H9 (cell line): ENCODE data around the gene DOCK2. TPM values are rescaled to one million over a fixed set of nuclear protein-coding genes. Genes with fewer than 3 reads are reported as not detected.

ENCODE experiments used
- DNase-seq: peaks from one replicate; pipeline ENCODE4 v3.0.0-alpha.2; 2017
- H2AFZ ChIP-seq: one replicate; pipeline ENCODE4 v1.6.1; 2013; ENCODE audit warnings: mild to moderate bottlenecking, low read length, control low read depth, moderate library complexity
- H2AK5ac ChIP-seq: 2 replicates; pipeline ENCODE4 v1.6.1; 2013; ENCODE audit warnings: low read length, control low read depth, mixed read lengths; ENCODE audit not compliant: insufficient read length
- H2BK120ac ChIP-seq: one replicate; pipeline ENCODE4 v1.6.1; 2013; ENCODE audit warnings: low read depth, mild to moderate bottlenecking, low read length, control low read depth, inconsistent platforms; ENCODE audit not compliant: poor library complexity, severe bottlenecking
- H2BK12ac ChIP-seq: 2 replicates; pipeline ENCODE4 v1.6.1; 2013; ENCODE audit warnings: low read length, control low read depth, mixed read lengths, low read depth; ENCODE audit not compliant: insufficient read length
- H2BK15ac ChIP-seq: 2 replicates; pipeline ENCODE4 v1.6.1; 2013; ENCODE audit warnings: low read depth, low read length, control low read depth
- H2BK20ac ChIP-seq: one replicate; pipeline ENCODE4 v1.6.1; 2013; ENCODE audit warnings: low read depth, mild to moderate bottlenecking, low read length, control low read depth, inconsistent platforms; ENCODE audit not compliant: poor library complexity, severe bottlenecking
- H2BK5ac ChIP-seq: 2 replicates; pipeline ENCODE4 v1.6.1; 2013; ENCODE audit warnings: low read length, control low read depth, mixed read lengths; ENCODE audit not compliant: insufficient read length
- H3K14ac ChIP-seq: 2 replicates; pipeline ENCODE4 v1.6.1; 2013; ENCODE audit warnings: low read length, control low read depth; ENCODE audit not compliant: insufficient read depth
- H3K18ac ChIP-seq: 2 replicates; pipeline ENCODE4 v1.6.1; 2013; ENCODE audit warnings: low read depth, mild to moderate bottlenecking, mixed read lengths, low read length, control low read depth; ENCODE audit not compliant: insufficient read length
- H3K23ac ChIP-seq: 2 replicates; pipeline ENCODE4 v1.6.1; 2013; ENCODE audit warnings: low read length, control low read depth, mixed read lengths, low read depth; ENCODE audit not compliant: insufficient read length
- H3K23me2 ChIP-seq: 2 replicates; pipeline ENCODE4 v1.6.1; 2013; ENCODE audit warnings: low read depth, mild to moderate bottlenecking, mixed read lengths, low read length, control low read depth; ENCODE audit not compliant: insufficient read length, poor library complexity, severe bottlenecking
- H3K27ac ChIP-seq: 2 replicates; pipeline ENCODE4 v1.5.1; 2013; ENCODE audit warnings: low read length, control low read depth, mixed read lengths, low read depth; ENCODE audit not compliant: insufficient read length
- H3K27me3 ChIP-seq: 2 replicates; pipeline ENCODE4 v1.6.1; 2013; ENCODE audit warnings: low read length, control low read depth, inconsistent platforms; ENCODE audit not compliant: insufficient read depth
- H3K4ac ChIP-seq: 2 replicates; pipeline ENCODE4 v1.6.1; 2013; ENCODE audit warnings: low read depth, mild to moderate bottlenecking, control low read depth, inconsistent platforms, low read length, moderate library complexity
- H3K4me1 ChIP-seq: 2 replicates; pipeline ENCODE4 v1.6.1; 2013; ENCODE audit warnings: low read length, control low read depth, inconsistent platforms; ENCODE audit not compliant: insufficient read depth
- H3K4me2 ChIP-seq: 2 replicates; pipeline ENCODE4 v1.6.1; 2013; ENCODE audit warnings: low read length, control low read depth, mixed read lengths; ENCODE audit not compliant: insufficient read length, insufficient read depth
- H3K56ac ChIP-seq: 2 replicates; pipeline ENCODE4 v1.6.1; 2013; ENCODE audit warnings: low read depth, mild to moderate bottlenecking, mixed read lengths, low read length, control low read depth; ENCODE audit not compliant: insufficient read length
- H3K79me1 ChIP-seq: 2 replicates; pipeline ENCODE4 v1.6.1; 2013; ENCODE audit warnings: low read depth, mild to moderate bottlenecking, moderate library complexity, low read length, control low read depth, inconsistent platforms; ENCODE audit not compliant: insufficient read depth, poor library complexity, severe bottlenecking
- H3K79me2 ChIP-seq: 2 replicates; pipeline ENCODE4 v1.6.1; 2013; ENCODE audit warnings: low read length, control low read depth, inconsistent platforms; ENCODE audit not compliant: insufficient read depth
- H3K9ac ChIP-seq: 2 replicates; pipeline ENCODE4 v1.6.1; 2013; ENCODE audit warnings: low read length, control low read depth, mixed read lengths; ENCODE audit not compliant: insufficient read length; ENCODE audit errors: extremely low read depth
- H3K9me3 ChIP-seq: one replicate; pipeline ENCODE4 v1.6.1; 2013; ENCODE audit warnings: low read depth, low read length, inconsistent platforms; ENCODE audit not compliant: control insufficient read depth
- H3T11ph ChIP-seq: one replicate; pipeline ENCODE4 v1.6.1; 2013; ENCODE audit warnings: mild to moderate bottlenecking, low read length, control low read depth, inconsistent platforms
- H4K20me1 ChIP-seq: one replicate; pipeline ENCODE4 v1.6.1; 2013; ENCODE audit not compliant: control insufficient read depth, insufficient read length, insufficient read depth
- H4K5ac ChIP-seq: 2 replicates; pipeline ENCODE4 v1.6.1; 2013; ENCODE audit warnings: low read depth, mild to moderate bottlenecking, mixed read lengths, low read length, control low read depth; ENCODE audit not compliant: insufficient read length
- H4K8ac ChIP-seq: replicated peaks from 2 replicates; pipeline ENCODE4 v1.6.1; 2013; ENCODE audit warnings: low read length, control low read depth, mixed read lengths, low read depth; ENCODE audit not compliant: insufficient read length
- H4K91ac ChIP-seq: 2 replicates; pipeline ENCODE4 v1.6.1; 2013; ENCODE audit warnings: low read depth, mild to moderate bottlenecking, moderate library complexity, mixed read lengths, low read length, control low read depth; ENCODE audit not compliant: insufficient read length
- H3K27ac Mint-ChIP-seq, 3 experiments: 2 replicates in 2 of 3; 3 replicates in 1 of 3; pipeline ENCODE4 v1.8.0; 2020 to 2021; ENCODE audit warnings: mixed read lengths in 3 of 3, mild to moderate bottlenecking in 1 of 3, moderate library complexity in 1 of 3
- H3K27me3 Mint-ChIP-seq: 2 replicates; pipeline ENCODE4 v1.8.0; 2021; ENCODE audit warnings: low read depth, mild to moderate bottlenecking, moderate library complexity, mixed read lengths
- H3K36me3 Mint-ChIP-seq, 3 experiments: 2 replicates in 2 of 3; 3 replicates in 1 of 3; pipeline ENCODE4 v1.8.0; 2020 to 2021; ENCODE audit warnings: low read depth in 3 of 3, mixed read lengths in 3 of 3; ENCODE audit not compliant: insufficient read depth in 1 of 3
- H3K4me1 Mint-ChIP-seq, 2 experiments: 2 replicates each; pipeline ENCODE4 v1.8.0; 2020; ENCODE audit warnings: mixed read lengths in 2 of 2
- H3K4me3 Mint-ChIP-seq, 2 experiments: 2 replicates in 1 of 2; 3 replicates in 1 of 2; pipeline ENCODE4 v1.8.0; 2020 to 2021; ENCODE audit warnings: mild to moderate bottlenecking in 2 of 2, mixed read lengths in 2 of 2, moderate library complexity in 1 of 2
- H3K9me3 Mint-ChIP-seq, 2 experiments: 2 replicates in 1 of 2; 3 replicates in 1 of 2; pipeline ENCODE4 v1.8.0; 2020; ENCODE audit warnings: mild to moderate bottlenecking in 2 of 2, mixed read lengths in 2 of 2, moderate library complexity in 1 of 2
- WGBS: extraction: QIAGEN DNeasy Blood & Tissue Kit; methylation state at CpG from one replicate; pipeline ENCODE4 v1.1.7; 2013; ENCODE audit warnings: missing lambda C conversion rate, low lambda C conversion rate, mixed read lengths; ENCODE audit not compliant: insufficient read length; ENCODE audit errors: extremely low coverage; 5-methylcytosine and 5-hydroxymethylcytosine counted together
- total RNA-seq: library from RNA; stranded (reverse); gene quantifications from 2 replicates; pipeline ENCODE4 v1.2.1, GENCODE V29; 2021
- TF ChIP-seq, protein P1 (sequence below): fragments of 200-600 bp; sonication (generic); conservative IDR thresholded peaks from 3 replicates; pipeline ENCODE4 v1.8.0; 2021; ENCODE audit warnings: antibody characterized with exemption, mild to moderate bottlenecking

Gene DOCK2
- total RNA-seq, 1 experiment from 2014 or later, result 7.8 TPM

DNA sequence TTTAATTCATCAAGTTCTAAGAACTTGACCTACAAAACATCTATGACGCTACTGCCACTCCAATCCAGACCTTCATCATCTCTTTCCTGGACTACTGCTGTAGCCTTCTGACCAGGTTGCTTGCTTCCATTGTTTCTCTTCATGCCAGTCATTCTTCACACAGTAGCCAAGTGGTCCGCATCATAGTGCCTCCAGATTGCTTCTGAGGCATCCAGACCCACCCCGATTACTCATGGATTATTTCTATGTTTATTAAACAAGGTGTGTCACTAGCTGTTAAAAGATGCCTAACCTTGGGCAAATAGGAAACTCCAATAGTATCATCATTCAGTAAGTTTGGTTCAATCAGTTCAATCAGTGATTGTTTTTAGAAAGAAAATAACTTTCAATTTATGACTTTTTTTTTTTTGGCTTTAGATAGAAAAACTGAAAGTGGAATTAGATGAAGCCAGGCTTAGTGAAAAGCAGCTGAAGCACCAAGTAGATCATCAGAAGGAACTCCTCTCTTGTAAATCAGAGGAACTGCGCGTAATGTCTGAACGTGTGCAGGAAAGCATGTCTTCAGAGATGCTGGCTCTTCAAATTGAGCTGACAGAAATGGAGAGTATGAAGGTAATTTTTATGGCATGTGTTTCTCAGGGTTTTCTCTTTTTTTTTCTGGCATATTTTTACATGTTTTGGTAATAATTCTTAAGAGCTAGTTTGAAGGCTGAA, 44.0 kb upstream of the DOCK2 start:
- Histone ChIP-seq H3K56ac (no peak overlapping the region), H2AFZ (no peak overlapping the region), H4K20me1 (no peaks in the 10 kb centered on the region), H2BK15ac (no peak overlapping the region), H3K27me3 (no peaks in the 10 kb centered on the region), H3K27ac (no peak overlapping the region), H4K91ac (no peak overlapping the region), H3K18ac (no peak overlapping the region), H3K9me3 (no peaks in the 10 kb centered on the region), H2BK20ac (no peak overlapping the region), H3K23ac (no peak overlapping the region), H3K14ac (no peak overlapping the region), H2BK12ac (no peak overlapping the region), H3K79me1 (no peaks in the 10 kb centered on the region), H3K79me2 (no peaks in the 10 kb centered on the region), H3K23me2 (no peaks in the 10 kb centered on the region), H2BK5ac (no peak overlapping the region), H4K5ac (no peak overlapping the region), H2AK5ac (no peak overlapping the region), H3T11ph (no peak overlapping the region), H3K4me1 (no peaks in the 10 kb centered on the region), H3K4me2 (no peak overlapping the region), H3K4ac (no peak overlapping the region), H2BK120ac (no peak overlapping the region), H4K8ac (no peak overlapping the region), H3K9ac (no peak overlapping the region)
- Mint-ChIP-seq H3K27ac (no peak overlapping the region), H3K9me3 (no peaks in the 10 kb centered on the region; a peak in 1 of 5 replicates), H3K4me3 (no peak overlapping the region), H3K4me1 (no peaks in the 10 kb centered on the region), H3K27me3 (no peaks in the 10 kb centered on the region), H3K36me3 (peaks cover 24 to 91% (median 88%) of the 10 kb centered on the region in 3 experiments; a peak in 6 of 7 replicates)
- WGBS, result no CpG with 5 or more reads among the region's 6 CpGs
- no peak for DNase-seq
- TF ChIP-seq, protein P1, sequence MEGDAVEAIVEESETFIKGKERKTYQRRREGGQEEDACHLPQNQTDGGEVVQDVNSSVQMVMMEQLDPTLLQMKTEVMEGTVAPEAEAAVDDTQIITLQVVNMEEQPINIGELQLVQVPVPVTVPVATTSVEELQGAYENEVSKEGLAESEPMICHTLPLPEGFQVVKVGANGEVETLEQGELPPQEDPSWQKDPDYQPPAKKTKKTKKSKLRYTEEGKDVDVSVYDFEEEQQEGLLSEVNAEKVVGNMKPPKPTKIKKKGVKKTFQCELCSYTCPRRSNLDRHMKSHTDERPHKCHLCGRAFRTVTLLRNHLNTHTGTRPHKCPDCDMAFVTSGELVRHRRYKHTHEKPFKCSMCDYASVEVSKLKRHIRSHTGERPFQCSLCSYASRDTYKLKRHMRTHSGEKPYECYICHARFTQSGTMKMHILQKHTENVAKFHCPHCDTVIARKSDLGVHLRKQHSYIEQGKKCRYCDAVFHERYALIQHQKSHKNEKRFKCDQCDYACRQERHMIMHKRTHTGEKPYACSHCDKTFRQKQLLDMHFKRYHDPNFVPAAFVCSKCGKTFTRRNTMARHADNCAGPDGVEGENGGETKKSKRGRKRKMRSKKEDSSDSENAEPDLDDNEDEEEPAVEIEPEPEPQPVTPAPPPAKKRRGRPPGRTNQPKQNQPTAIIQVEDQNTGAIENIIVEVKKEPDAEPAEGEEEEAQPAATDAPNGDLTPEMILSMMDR, result no peak
